Cardiac muscle cell (in vitro differentiated cells and primary cell): ENCODE data around the gene MSANTD2. TPM values are rescaled to one million over a fixed set of nuclear protein-coding genes. Genes with fewer than 3 reads are reported as not detected.

ENCODE experiments used
- DNase-seq, 2 donors: peaks; one replicate each; pipeline versions ENCODE4 v3.0.0 to v3.0.0-alpha.2; 2010 to 2017; ENCODE audit warnings: low read depth in 1 of 2, low spot score in 1 of 2
- H3K27ac ChIP-seq: fragments of 200-600 bp; sonication (generic); 2 replicates; pipeline ENCODE4 v1.5.1; 2016
- H3K27me3 ChIP-seq: fragments of 200-600 bp; sonication (generic); 2 replicates; pipeline ENCODE4 v1.6.0; 2016; ENCODE audit warnings: control low read depth
- H3K36me3 ChIP-seq: fragments of 200-600 bp; sonication (generic); 2 replicates; pipeline ENCODE4 v1.5.1; 2016; ENCODE audit warnings: control low read depth
- H3K4me1 ChIP-seq: fragments of 200-600 bp; sonication (generic); 2 replicates; pipeline ENCODE4 v1.8.1; 2017; ENCODE audit warnings: low read depth, mild to moderate bottlenecking, mixed run types
- H3K4me3 ChIP-seq: fragments of 200-600 bp; sonication (generic); 2 replicates; pipeline ENCODE4 v1.5.1; 2016; ENCODE audit warnings: mild to moderate bottlenecking
- H3K9me3 ChIP-seq: fragments of 200-600 bp; sonication (generic); 2 replicates; pipeline ENCODE4 v1.5.1; 2017; ENCODE audit warnings: low read depth, mild to moderate bottlenecking, control low read depth
- polyA plus RNA-seq: library from polyadenylated mRNA; unstranded; fragments of >200 nt; fragmentation: Nextera tagmentation; extraction: Ambion mirVana; gene quantifications from 2 replicates; pipeline ENCODE4 v1.2.1, GENCODE V29; 2016
- total RNA-seq: library from RNA; depleted of rRNA; stranded (reverse); fragments of >200 nt; gene quantifications from 2 replicates; pipeline ENCODE4 v1.2.3, GENCODE V29; 2016
- TF ChIP-seq, protein P1 (sequence below): IDR thresholded peaks from 2 replicates; pipeline ENCODE4 v1.5.1; 2012; ENCODE audit warnings: low read depth, mild to moderate bottlenecking, low read length

MSANTD2 gene
- total and polyA plus RNA-seq, 2 experiments from 2014 or later, result 7.8 to 18.0 TPM

- DNase-seq, result no peak
- Histone ChIP-seq H3K4me1 (peaks cover 13% of the 10 kb centered on the region), H3K36me3 (no peaks in the 10 kb centered on the region), H3K27ac (no peak overlapping the region), H3K27me3 (peaks cover 94% of the 10 kb centered on the region), H3K9me3 (no peaks in the 10 kb centered on the region), H3K4me3 (no peak overlapping the region)
- TF ChIP-seq, protein P1, sequence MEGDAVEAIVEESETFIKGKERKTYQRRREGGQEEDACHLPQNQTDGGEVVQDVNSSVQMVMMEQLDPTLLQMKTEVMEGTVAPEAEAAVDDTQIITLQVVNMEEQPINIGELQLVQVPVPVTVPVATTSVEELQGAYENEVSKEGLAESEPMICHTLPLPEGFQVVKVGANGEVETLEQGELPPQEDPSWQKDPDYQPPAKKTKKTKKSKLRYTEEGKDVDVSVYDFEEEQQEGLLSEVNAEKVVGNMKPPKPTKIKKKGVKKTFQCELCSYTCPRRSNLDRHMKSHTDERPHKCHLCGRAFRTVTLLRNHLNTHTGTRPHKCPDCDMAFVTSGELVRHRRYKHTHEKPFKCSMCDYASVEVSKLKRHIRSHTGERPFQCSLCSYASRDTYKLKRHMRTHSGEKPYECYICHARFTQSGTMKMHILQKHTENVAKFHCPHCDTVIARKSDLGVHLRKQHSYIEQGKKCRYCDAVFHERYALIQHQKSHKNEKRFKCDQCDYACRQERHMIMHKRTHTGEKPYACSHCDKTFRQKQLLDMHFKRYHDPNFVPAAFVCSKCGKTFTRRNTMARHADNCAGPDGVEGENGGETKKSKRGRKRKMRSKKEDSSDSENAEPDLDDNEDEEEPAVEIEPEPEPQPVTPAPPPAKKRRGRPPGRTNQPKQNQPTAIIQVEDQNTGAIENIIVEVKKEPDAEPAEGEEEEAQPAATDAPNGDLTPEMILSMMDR, result no peak
Observed at GRCh38 chr11:124719534-124719933, 80.7 kb downstream of the MSANTD2 start.

GRCh38 chr11:124718801-124719200, 81.4 kb downstream of the MSANTD2 start:
- Histone ChIP-seq H3K4me3 (no peak overlapping the region), H3K27me3 (peaks cover 99% of the 10 kb centered on the region), H3K36me3 (no peaks in the 10 kb centered on the region), H3K9me3 (no peaks in the 10 kb centered on the region), H3K27ac (no peak overlapping the region), H3K4me1 (peaks cover 13% of the 10 kb centered on the region)
- no peak for DNase-seq
- TF ChIP-seq, protein P1, result no peak

GRCh38 chr11:124717786-124718651, 82.2 kb downstream of the MSANTD2 start:
- Histone ChIP-seq H3K27ac (no peak overlapping the region), H3K4me1 (peaks cover 13% of the 10 kb centered on the region), H3K36me3 (no peaks in the 10 kb centered on the region), H3K4me3 (peak overlapping the region; percentile 30), H3K27me3 (peaks cover 97% of the 10 kb centered on the region), H3K9me3 (no peaks in the 10 kb centered on the region)
- peak; percentile 27 to 47 for DNase-seq
- TF ChIP-seq, protein P1, result no peak

DNA sequence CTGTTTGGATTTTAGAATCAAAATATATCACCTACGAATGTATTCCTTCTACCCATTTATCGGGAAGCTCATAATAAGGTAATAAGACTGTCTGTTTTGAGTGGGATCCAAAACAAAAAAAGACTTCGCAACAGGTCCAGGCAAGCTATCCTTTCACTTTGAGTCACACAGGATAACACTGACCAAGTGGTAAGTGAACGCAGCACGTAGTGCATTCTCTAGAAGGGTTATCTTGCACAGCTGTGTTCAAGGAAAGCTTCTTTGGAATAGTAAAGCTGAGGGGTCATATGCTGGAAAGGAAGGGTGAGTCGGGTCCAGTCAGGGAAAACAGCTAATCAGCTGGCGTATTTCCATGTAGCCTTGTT, 82.8 kb downstream of the MSANTD2 start:
- H3K9me3 ChIP-seq, result no peaks in the 10 kb centered on the region
- no peaks in the 10 kb centered on the region for H3K36me3 ChIP-seq
- peaks cover 13% of the 10 kb centered on the region for H3K4me1 ChIP-seq
- DNase-seq, result peak in 1 of 2 donors; percentile 55
- peaks cover 93% of the 10 kb centered on the region for H3K27me3 ChIP-seq
- H3K27ac ChIP-seq, result no peak overlapping the region
- TF ChIP-seq, protein P1, result no peak
- no peak overlapping the region for H3K4me3 ChIP-seq

DNA sequence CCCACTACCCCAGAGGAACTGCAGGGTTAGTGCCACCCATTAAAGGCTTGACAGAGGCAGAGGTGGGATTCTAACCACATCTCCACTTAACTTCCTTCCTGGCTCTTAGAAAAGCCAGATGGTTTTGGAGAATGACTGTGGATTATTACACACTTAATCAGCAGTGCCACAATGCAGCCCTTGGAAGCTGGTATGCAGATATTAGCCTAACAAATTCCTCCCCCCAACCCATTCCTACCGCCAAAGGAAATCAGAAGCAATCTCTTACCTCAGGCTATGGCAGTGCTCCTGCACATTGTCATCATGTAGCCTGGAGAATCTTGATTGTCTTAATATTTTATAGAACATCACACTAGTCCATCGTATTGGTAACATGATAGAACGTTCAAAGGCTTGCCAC, 83.6 kb downstream of the MSANTD2 start:
- no peaks in the 10 kb centered on the region for H3K9me3 ChIP-seq
- peaks cover 13% of the 10 kb centered on the region for H3K4me1 ChIP-seq
- TF ChIP-seq, protein P1, result no peak
- DNase-seq, result peak in 1 of 2 donors; percentile 6
- no peak overlapping the region for H3K4me3 ChIP-seq
- H3K27me3 ChIP-seq, result peaks cover 88% of the 10 kb centered on the region
- no peaks in the 10 kb centered on the region for H3K36me3 ChIP-seq
- H3K27ac ChIP-seq, result no peak overlapping the region

Other genes starting within 250 kb of the MSANTD2 start
- gene OR8A1, start 230.4 kb downstream of the MSANTD2 start, total RNA-seq, result not detected in 2 replicates
- gene OR8A1, start 230.4 kb downstream of the MSANTD2 start, polyA plus RNA-seq, result not detected in 2 replicates
- gene PANX3, start 189.0 kb downstream of the MSANTD2 start, total RNA-seq, result not detected in 2 replicates
- not detected in 2 replicates for gene PANX3, start 189.0 kb downstream of the MSANTD2 start, polyA plus RNA-seq
- 16.9 and 31.5 TPM in 2 replicates for gene TBRG1, start 177.5 kb downstream of the MSANTD2 start, total RNA-seq
- 22.9 and 29.1 TPM in 2 replicates for gene TBRG1, start 177.5 kb downstream of the MSANTD2 start, polyA plus RNA-seq
- 7.9 and 8.3 TPM in 2 replicates for gene SIAE, start 126.7 kb downstream of the MSANTD2 start, total RNA-seq
- 5.7 and 13.2 TPM in 2 replicates for gene SIAE, start 126.7 kb downstream of the MSANTD2 start, polyA plus RNA-seq
- gene SPA17, start 126.5 kb downstream of the MSANTD2 start, total RNA-seq, result 5.3 and 9.3 TPM in 2 replicates
- gene SPA17, start 126.5 kb downstream of the MSANTD2 start, polyA plus RNA-seq, result 13.2 and 14.3 TPM in 2 replicates
- gene NRGN, start 60.5 kb downstream of the MSANTD2 start, total RNA-seq, result 1.1 and 2.1 TPM in 2 replicates
- 1.1 and 3.5 TPM in 2 replicates for gene NRGN, start 60.5 kb downstream of the MSANTD2 start, polyA plus RNA-seq
- not detected in 2 replicates for gene VSIG2, start 48.2 kb downstream of the MSANTD2 start, total RNA-seq
- not detected in 2 replicates for gene VSIG2, start 48.2 kb downstream of the MSANTD2 start, polyA plus RNA-seq
- 1.5 and 1.8 TPM in 2 replicates for gene ESAM, start 38.1 kb downstream of the MSANTD2 start, total RNA-seq
- gene ESAM, start 38.1 kb downstream of the MSANTD2 start, polyA plus RNA-seq, result 3.3 and 4.9 TPM in 2 replicates
- 7.1 and 10.3 TPM in 2 replicates for gene ROBO3, start 65.0 kb upstream of the MSANTD2 start, total RNA-seq
- 2.6 and 6.0 TPM in 2 replicates for gene ROBO3, start 65.0 kb upstream of the MSANTD2 start, polyA plus RNA-seq
- gene ROBO4, start 97.5 kb upstream of the MSANTD2 start, total RNA-seq, result 0.74 and 2.4 TPM in 2 replicates
- 0.21 and 0.46 TPM in 2 replicates for gene ROBO4, start 97.5 kb upstream of the MSANTD2 start, polyA plus RNA-seq
- gene HEPN1, start 118.8 kb upstream of the MSANTD2 start, total RNA-seq, result not detected in 2 replicates
- not detected in 2 replicates for gene HEPN1, start 118.8 kb upstream of the MSANTD2 start, polyA plus RNA-seq
- gene HEPACAM, start 135.6 kb upstream of the MSANTD2 start, total RNA-seq, result 0.04 and 0.12 TPM in 2 replicates
- gene HEPACAM, start 135.6 kb upstream of the MSANTD2 start, polyA plus RNA-seq, result not detected in 2 replicates
- gene CCDC15, start 153.8 kb upstream of the MSANTD2 start, total RNA-seq, result 0.95 and 2.2 TPM in 2 replicates
- 0.59 and 2.2 TPM in 2 replicates for gene CCDC15, start 153.8 kb upstream of the MSANTD2 start, polyA plus RNA-seq